HG02571 (cell line): ENCODE data around the gene HPS5.
"Not testable (repeated sequence)": the region's sequence is repeated elsewhere in the genome, so short reads cannot be mapped to it uniquely, and the experiment has no call there.

ENCODE experiments used
- ATAC-seq: cut with Tn5 transposase; IDR thresholded peaks from one replicate; pipeline ENCODE4 v1.9.1; 2021; ENCODE audit warnings: mild to moderate bottlenecking, moderate library complexity; ENCODE audit not compliant: unreplicated experiment

The HPS5 gene

GRCh38 chr11:18271206-18271605 lies 50.7 kb downstream of the HPS5 start:
- ATAC-seq = no peak

DNA sequence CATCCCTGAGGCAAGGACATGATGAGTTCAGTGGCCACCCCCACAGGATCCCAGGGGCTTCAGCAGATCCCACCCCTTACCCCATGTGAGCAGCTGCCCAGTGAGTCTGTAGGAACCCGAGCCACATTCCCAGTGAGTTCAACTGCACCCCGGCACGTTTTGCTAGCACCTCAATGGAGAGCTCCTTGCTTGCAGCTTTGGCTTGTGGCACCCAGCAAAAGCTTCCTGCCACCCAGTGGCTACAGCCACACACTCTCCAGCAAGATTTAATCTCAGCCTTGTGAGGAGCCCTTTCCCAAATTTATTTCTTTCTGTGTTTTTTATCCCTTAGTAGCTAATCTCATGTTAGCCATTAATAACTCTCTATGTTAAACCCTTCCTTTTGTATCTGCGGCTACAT lies 51.8 kb downstream of the HPS5 start:
- no peak for ATAC-seq

GRCh38 chr11:18269252-18269651 lies 52.7 kb downstream of the HPS5 start:
- not testable (repeated sequence) for ATAC-seq

DNA sequence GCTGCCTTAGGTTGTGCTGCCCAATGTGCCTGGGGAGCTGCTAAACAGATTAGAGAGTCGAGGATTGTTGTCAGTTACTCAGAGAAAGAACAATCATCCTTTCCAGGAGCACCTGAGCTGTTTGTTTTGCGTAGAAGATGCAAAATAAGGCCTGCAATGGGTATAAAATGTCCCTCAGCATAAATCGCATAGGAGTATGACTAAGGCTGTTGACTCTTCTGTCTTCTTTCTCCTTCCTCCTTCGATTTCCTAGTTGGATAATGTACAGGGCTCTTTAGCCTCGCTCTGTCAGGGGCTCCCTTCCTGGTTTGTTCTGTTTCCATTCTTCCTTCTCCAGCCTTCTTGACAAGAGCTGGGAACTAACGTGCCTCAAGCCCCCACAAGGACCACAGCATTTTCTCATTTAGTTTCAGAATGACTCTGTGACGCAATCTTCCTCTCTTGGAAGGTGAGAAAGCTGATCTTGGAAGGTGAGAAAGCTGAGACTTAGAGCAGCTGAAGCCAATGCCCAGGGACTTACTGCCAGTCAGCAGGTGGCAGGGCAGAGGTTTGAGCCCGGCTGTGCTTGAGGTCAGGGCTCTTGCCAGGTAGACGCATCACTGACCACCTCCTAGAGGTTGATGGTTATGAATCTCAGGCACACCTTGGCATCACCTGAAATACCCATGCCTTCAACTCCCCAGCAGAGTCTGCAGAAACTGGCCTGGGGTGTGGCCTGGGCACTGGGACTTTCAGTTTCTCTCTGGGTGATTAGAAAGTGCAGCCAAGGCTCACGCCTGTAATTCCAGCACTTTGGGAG lies 54.4 kb downstream of the HPS5 start:
- peak; percentile 56 for ATAC-seq

DNA sequence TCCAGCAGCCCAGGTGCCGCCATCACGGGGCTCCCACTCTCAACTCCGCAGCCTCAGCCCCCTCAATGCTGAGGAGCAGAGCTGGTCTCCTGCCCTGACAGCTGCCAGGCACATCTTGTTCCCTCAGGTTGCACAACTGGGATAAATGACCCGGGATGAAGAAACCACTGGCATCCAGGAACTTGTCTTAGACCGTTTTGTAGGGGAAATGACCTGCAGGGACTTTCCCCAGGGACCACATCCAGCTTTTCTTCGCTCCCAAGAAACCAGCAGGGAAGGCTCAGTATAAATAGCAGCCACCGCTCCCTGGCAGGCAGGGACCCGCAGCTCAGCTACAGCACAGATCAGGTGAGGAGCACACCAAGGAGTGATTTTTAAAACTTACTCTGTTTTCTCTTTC lies 56.0 kb downstream of the HPS5 start, which contains the start of gene SAA1:
SAA1 (plus strand) TSS at position 316 of the 400 bp plus-strand sequence. CDS start 624 bp downstream, outside the sequence.
- no peak for ATAC-seq

GRCh38 chr11:18264677-18265555 lies 57.0 kb downstream of the HPS5 start:
- ATAC-seq = no peak

- no peak for ATAC-seq
These were observed 57.9 kb downstream of the HPS5 start for GRCh38 chr11:18264035-18264434.

DNA sequence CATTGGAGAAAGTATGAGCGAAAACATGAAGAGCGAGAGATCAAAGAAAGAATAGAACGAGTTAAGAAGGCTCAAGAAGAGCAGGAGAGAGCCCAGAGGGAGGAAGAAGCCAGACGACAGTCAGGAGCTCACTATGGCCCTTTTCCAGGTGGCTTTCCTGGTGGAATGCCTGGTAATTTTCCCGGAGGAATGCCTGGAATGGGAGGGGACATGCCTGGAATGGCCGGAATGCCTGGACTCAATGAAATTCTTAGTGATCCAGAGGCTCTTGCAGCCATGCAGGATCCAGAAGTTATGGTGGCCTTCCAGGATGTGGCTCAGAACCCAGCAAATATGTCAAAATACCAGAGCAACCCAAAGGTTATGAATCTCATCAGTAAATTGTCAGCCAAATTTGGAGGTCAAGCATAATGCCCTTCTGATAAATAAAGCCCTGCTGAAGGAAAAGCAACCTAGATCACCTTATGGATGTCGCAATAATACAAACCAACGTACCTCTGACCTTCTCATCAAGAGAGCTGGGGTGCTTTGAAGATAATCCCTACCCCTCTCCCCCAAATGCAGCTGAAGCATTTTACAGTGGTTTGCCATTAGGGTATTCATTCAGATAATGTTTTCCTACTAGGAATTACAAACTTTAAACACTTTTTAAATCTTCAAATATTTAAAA lies 59.1 kb downstream of the HPS5 start:
- not testable (repeated sequence) for ATAC-seq

GRCh38 chr11:18261721-18262120 lies 60.2 kb downstream of the HPS5 start:
- no peak for ATAC-seq

DNA sequence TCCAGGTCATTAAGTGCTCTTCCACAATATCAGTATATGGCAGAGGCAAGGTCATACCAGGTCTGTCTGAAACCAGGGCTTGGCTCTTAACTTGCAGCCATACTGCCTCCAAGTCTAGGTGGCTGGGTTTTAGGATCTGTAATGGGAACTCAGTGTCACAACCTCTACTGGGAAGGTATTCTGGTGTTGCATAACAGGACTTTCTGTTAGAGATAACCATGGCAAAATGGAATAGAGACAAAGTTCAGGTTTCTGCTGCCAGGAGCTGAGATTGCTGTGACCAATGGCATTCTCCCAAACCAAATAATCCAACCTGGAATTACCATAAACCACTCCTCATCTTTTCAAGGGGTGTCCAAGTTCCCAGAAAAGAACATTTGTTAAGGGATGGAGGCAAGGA lies 62.7 kb downstream of the HPS5 start:
- ATAC-seq = no peak

- ATAC-seq = no peak
These were observed 67.1 kb downstream of the HPS5 start for GRCh38 chr11:18254781-18255361.

DNA sequence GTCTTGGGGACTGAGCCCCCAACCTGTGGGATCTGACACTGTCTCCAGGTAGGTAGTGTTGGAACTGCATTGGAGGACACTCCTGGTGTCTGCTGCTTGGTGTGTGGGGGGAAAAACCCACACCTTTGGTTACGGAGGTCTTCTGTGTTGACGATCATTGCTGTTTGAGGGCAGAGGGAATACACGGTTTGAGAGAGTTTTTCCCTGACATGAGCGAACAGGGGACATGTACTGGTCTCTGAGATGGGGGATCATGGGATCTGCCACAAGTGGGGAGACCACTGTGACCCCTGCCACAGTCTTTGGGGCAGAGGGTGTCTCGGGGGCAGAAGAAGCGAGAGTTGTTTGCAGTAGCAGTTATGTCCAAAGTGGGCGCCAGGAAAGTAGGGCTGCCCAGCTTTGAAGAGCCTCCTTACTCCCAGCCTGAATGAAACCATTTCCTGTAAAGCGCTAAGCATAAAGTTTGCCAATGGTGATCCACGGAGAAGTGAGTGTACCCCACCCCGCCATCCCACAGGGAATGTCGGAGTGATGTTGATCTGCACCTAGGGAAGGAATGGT lies 68.1 kb downstream of the HPS5 start:
- no peak for ATAC-seq

GRCh38 chr11:18253233-18253632 lies 68.7 kb downstream of the HPS5 start:
- ATAC-seq = no peak

- no peak for ATAC-seq
These were observed 73.4 kb downstream of the HPS5 start, which contains the start of gene SAA2 for GRCh38 chr11:18248561-18248960. TSS of gene SAA2 (minus strand) at chr11:18248668. CDS start at chr11:18248011, 657 bp downstream.

DNA sequence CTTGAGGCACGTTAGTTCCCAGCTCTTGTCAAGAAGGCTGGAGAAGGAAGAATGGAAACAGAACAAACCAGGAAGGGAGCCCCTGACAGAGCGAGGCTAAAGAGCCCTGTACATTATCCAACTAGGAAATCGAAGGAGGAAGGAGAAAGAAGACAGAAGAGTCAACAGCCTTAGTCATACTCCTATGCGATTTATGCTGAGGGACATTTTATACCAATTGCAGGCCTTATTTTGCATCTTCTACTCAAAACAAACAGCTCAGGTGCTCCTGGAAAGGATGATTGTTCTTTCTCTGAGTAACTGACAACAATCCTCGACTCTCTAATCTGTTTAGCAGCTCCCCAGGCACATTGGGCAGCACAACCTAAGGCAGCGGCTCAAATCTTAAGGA lies 74.8 kb downstream of the HPS5 start:
- ATAC-seq = peak; percentile 16

DNA sequence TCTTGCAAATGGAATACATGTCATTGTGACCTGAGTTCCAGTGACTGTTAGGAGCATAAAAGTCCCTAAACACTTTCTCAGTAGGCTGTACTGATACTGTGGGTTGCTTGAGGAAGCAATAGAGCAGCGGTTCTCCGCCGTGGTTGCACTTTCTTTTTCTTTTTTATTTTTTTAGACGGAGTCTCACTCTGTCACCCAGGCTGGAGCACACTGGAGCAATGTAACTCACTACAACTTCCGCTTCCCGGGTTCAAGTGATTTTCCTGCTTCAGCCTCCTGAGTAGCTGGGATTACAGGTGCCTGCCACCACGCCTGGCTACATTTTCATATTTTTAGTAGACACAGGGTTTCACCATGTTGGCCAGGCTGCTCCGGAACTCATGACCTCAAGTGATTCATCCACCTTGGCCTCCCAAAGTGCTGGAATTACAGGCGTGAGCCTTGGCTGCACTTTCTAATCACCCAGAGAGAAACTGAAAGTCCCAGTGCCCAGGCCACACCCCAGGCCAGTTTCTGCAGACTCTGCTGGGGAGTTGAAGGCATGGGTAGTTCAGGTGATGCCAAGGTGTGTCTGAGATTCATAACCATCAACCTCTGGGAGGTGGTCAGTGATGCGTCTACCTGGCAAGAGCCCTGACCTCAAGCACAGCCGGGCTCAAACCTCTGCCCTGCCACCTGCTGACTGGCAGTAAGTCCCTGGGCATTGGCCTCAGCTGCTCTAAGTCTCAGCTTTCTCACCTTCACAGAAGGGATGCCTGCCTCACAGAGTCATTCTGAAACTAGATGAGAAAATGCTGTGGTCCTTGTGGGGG lies 75.4 kb downstream of the HPS5 start:
- ATAC-seq = peak; percentile 86

- ATAC-seq = no peak
These were observed 76.5 kb downstream of the HPS5 start for GRCh38 chr11:18245396-18245795.

GRCh38 chr11:18243783-18244362 lies 78.1 kb downstream of the HPS5 start:
- ATAC-seq = no peak

GRCh38 chr11:18239655-18240054 lies 82.3 kb downstream of the HPS5 start:
- ATAC-seq = no peak
